ENCODE results near the gene STS. TPM values are rescaled to one million over a fixed set of nuclear protein-coding genes. Genes with fewer than 3 reads are reported as not detected.

Gene STS
- total RNA-seq, 1 experiment from 2014 or later, result 0.54 TPM

DNA sequence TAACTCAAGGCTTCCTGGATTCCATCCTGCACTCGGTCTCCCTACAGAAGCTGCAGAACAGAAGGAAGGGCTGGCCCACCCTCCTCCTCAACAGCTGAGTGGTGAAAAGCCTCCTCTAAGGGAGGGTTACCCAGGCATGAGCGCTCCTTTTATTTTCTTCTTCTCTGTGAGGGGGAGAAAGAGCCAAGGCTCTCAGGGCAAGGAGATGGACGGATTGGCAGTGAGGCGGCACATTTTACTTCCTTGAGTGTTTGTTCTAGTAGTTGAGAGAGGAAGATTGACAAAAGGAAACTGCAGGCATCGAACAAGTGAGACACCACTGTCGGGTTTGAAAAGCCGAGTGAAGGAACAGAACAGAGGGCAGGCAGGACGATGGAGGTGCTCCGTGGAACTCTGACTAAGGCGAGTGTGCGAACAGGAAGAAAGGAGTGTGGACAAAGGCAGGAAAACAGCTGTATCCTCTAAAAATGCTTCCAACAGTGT is 38.4 kb upstream of the STS start:
- ChIA-PET CTCF (no interaction called here), RAD21 (ENCODE audit: low non-redundant PET in 1 of 2, low total read pairs in 2 of 2, uncharacterized antibody in 2 of 2, unreplicated experiment in 2 of 2) (no interaction called here), POLR2A (no interaction called here)
- Histone ChIP-seq H3K9me2 (ENCODE audit: insufficient read depth) (no peaks in the 10 kb centered on the region), H2AFZ (ENCODE audit: low read depth, low read length, poor library complexity, severe bottlenecking) (no peak overlapping the region), H4K20me1 (ENCODE audit: insufficient read depth) (no peaks in the 10 kb centered on the region), H3K36me3 (ENCODE audit: control insufficient read depth in 1 of 2, insufficient read depth in 2 of 2, low read length in 2 of 2) (no peaks in the 10 kb centered on the region), H3K27me3 (ENCODE audit: insufficient read depth, low read length) (no peaks in the 10 kb centered on the region), H3K9ac (ENCODE audit: low read length) (no peak overlapping the region), H3K79me2 (ENCODE audit: insufficient read depth, low read length) (no peaks in the 10 kb centered on the region), H3K4me1 (ENCODE audit: control insufficient read depth in 1 of 2, insufficient read depth in 2 of 2, low read length in 2 of 2) (peaks cover 0 to 5% of the 10 kb centered on the region in 2 experiments; a peak in 1 of 4 replicates), H3K4me2 (ENCODE audit: low read length) (no peak overlapping the region), H3K27ac (ENCODE audit: low read depth, low read length) (no peak overlapping the region), H3K9me3 (ENCODE audit: control insufficient read depth in 1 of 2, insufficient read depth in 1 of 2, low read depth in 1 of 2, low read length in 2 of 2) (no peaks in the 10 kb centered on the region), H3K4me3 (replicated peaks in 1 of 2; ENCODE audit: low read depth in 1 of 2, low read length in 2 of 2) (no peak overlapping the region)
- ATAC-seq (no peak), DNase-seq (ENCODE audit: low read depth, low spot score) (no peak)
- BruUV-seq (replicated peaks), result no TSS peak
- intact Hi-C loops (cut with micrococcal nuclease), result no loop called here
- TF ChIP-seq CEBPB (IDR thresholded peaks at IDR 0.05; ENCODE audit: low read depth), result no peak
- no peak for TF ChIP-seq SRF (IDR thresholded peaks at IDR 0.05; ENCODE audit: low read depth)
- TF ChIP-seq JUND (IDR thresholded peaks at IDR 0.05), result no peak
- TF ChIP-seq SIN3A (IDR thresholded peaks at IDR 0.05; ENCODE audit: low read depth), result no peak
- TF ChIP-seq EZH2 (IDR thresholded peaks at IDR 0.05), result no peak
- no peak for TF ChIP-seq EGR1 (IDR thresholded peaks at IDR 0.05; ENCODE audit: low read depth)
- TF ChIP-seq FOSL1 (IDR thresholded peaks at IDR 0.05; ENCODE audit: low read depth), result no peak
- TF ChIP-seq, protein P1, sequence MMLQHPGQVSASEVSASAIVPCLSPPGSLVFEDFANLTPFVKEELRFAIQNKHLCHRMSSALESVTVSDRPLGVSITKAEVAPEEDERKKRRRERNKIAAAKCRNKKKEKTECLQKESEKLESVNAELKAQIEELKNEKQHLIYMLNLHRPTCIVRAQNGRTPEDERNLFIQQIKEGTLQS (IDR thresholded peaks at IDR 0.05), result no peak
- TF ChIP-seq CTCF (IDR thresholded peaks at IDR 0.05 in 2 of 3, conservative IDR thresholded peaks at IDR 0.05 in 1 of 3; ENCODE audit: borderline replicate concordance in 1 of 3, insufficient read depth in 1 of 3, low read depth in 2 of 3, low read length in 2 of 3), result no peak
- no peak for TF ChIP-seq CBX3 (IDR thresholded peaks at IDR 0.05; ENCODE audit: low read depth)
- no peak for TF ChIP-seq TCF7L2 (IDR thresholded peaks at IDR 0.05; ENCODE audit: borderline replicate concordance, extremely low read depth, insufficient read depth, insufficient read length)
